Endothelial cell of umbilical vein (primary cell): ENCODE data around the gene MBD6.

Experiments used
- FOS ChIP-seq: IDR thresholded peaks from 2 replicates; pipeline ENCODE4 v1.6.1; 2011; ENCODE audit warnings: mild to moderate bottlenecking, low read length, moderate library complexity, borderline replicate concordance; ENCODE audit not compliant: insufficient read depth
- TF ChIP-seq, protein P1 (sequence below), 2 donors: IDR thresholded peaks; 1 replicate in 1 of 2; 2 replicates in 1 of 2; pipeline ENCODE4 v1.5.1; 2011; ENCODE audit warnings: low read length in 2 of 2, mild to moderate bottlenecking in 2 of 2, moderate library complexity in 2 of 2, control low read depth in 1 of 2, inconsistent platforms in 1 of 2, low read depth in 1 of 2; ENCODE audit not compliant: insufficient read depth in 1 of 2; ENCODE audit errors: extremely low read depth in 1 of 2

DNA sequence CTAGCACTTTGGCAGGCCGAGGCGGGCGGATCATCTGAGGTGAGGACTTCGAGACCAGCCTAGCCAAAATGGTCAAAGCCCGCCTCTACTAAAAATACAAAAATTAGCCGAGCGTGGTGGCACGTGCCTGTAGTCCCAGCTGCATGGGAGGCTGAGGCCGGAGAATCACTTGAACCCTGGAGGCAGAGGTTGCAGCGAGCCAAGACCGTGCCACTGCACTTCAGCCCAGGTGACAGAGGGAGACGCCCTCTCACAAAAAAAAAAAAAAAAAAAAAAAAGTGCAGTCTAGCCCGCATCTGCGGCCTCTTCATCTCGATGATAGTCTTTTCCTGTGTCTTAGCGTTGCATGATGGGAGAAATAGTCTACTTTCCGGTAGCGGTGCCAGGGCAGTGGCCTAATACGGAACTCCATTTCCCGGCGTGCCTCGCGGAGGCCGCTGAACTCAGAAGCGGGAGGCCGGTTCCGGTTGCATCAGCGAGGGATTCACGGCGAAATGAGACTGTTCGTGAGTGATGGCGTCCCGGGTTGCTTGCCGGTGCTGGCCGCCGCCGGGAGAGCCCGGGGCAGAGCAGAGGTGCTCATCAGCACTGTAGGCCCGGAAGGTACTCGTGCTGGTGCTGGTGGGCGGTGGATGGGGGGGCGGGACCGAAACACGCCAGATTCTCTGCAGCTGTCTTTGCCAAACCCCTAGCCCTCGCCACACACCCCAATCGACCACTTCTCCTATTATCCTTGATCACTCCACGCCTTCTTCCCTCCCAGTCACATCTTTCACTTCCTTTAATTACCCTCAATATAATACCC, 34.8 kb upstream of the MBD6 start, which contains the start of gene MARS1:
- TF ChIP-seq, protein P1, sequence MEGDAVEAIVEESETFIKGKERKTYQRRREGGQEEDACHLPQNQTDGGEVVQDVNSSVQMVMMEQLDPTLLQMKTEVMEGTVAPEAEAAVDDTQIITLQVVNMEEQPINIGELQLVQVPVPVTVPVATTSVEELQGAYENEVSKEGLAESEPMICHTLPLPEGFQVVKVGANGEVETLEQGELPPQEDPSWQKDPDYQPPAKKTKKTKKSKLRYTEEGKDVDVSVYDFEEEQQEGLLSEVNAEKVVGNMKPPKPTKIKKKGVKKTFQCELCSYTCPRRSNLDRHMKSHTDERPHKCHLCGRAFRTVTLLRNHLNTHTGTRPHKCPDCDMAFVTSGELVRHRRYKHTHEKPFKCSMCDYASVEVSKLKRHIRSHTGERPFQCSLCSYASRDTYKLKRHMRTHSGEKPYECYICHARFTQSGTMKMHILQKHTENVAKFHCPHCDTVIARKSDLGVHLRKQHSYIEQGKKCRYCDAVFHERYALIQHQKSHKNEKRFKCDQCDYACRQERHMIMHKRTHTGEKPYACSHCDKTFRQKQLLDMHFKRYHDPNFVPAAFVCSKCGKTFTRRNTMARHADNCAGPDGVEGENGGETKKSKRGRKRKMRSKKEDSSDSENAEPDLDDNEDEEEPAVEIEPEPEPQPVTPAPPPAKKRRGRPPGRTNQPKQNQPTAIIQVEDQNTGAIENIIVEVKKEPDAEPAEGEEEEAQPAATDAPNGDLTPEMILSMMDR (IDR thresholded peaks at IDR 0.05; ENCODE audit: extremely low read depth in 1 of 2, insufficient read depth in 1 of 2, low read depth in 1 of 2, low read length in 2 of 2): no peak
- TF ChIP-seq FOS: no peak
